Peyer's patch (tissue), 4 donors: Measurements from ENCODE around the gene ADCY3.

Experiments used
- POLR2A ChIP-seq, 2 donors: fragments of 450-650 bp; IDR thresholded peaks; one replicate each; pipeline ENCODE4 v1.5.1; 2017; ENCODE audit warnings: antibody characterized with exemption in 2 of 2, mild to moderate bottlenecking in 2 of 2, moderate library complexity in 2 of 2
- TF ChIP-seq, protein P1 (sequence below), 6 experiments: fragments of 450-650 bp in 4 of 6; fragments of 200-600 bp in 2 of 6; sonication (generic) in 1 of 6; IDR thresholded peaks; one replicate each; pipeline ENCODE4 v1.5.1; 2017 to 2019; ENCODE audit warnings: antibody characterized with exemption in 6 of 6, mild to moderate bottlenecking in 3 of 6, moderate library complexity in 1 of 6

- TF ChIP-seq POLR2A (IDR thresholded peaks at IDR 0.05): no peak
- TF ChIP-seq, protein P1, sequence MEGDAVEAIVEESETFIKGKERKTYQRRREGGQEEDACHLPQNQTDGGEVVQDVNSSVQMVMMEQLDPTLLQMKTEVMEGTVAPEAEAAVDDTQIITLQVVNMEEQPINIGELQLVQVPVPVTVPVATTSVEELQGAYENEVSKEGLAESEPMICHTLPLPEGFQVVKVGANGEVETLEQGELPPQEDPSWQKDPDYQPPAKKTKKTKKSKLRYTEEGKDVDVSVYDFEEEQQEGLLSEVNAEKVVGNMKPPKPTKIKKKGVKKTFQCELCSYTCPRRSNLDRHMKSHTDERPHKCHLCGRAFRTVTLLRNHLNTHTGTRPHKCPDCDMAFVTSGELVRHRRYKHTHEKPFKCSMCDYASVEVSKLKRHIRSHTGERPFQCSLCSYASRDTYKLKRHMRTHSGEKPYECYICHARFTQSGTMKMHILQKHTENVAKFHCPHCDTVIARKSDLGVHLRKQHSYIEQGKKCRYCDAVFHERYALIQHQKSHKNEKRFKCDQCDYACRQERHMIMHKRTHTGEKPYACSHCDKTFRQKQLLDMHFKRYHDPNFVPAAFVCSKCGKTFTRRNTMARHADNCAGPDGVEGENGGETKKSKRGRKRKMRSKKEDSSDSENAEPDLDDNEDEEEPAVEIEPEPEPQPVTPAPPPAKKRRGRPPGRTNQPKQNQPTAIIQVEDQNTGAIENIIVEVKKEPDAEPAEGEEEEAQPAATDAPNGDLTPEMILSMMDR (IDR thresholded peaks at IDR 0.05): no peak
Measured at GRCh38 chr2:24788816-24789215, 131.2 kb downstream of the ADCY3 start.
